Hepatocyte (in vitro differentiated cells): ENCODE measurements around the gene CASKIN1. TPM values are rescaled to one million over a fixed set of nuclear protein-coding genes. Genes with fewer than 3 reads are reported as not detected.

Source experiments
- DNase-seq: peaks from one replicate; pipeline ENCODE4 v3.0.0-alpha.2; 2016; ENCODE audit warnings: low spot score
- H2AFZ ChIP-seq: fragments of 200-600 bp; sonication (generic); 2 replicates; pipeline ENCODE4 v1.6.0; 2016; ENCODE audit warnings: antibody characterized with exemption, mild to moderate bottlenecking
- H3K27ac ChIP-seq: fragments of 200-600 bp; sonication (generic); 2 replicates; pipeline ENCODE4 v1.5.1; 2016; ENCODE audit warnings: mild to moderate bottlenecking
- H3K27me3 ChIP-seq: fragments of 200-600 bp; sonication (generic); 2 replicates; pipeline ENCODE4 v1.6.1; 2016
- H3K36me3 ChIP-seq: fragments of 200-600 bp; sonication (generic); replicated peaks from 2 replicates; pipeline ENCODE4 v1.5.1; 2016; ENCODE audit warnings: low read depth; ENCODE audit not compliant: insufficient read depth
- H3K4me1 ChIP-seq: fragments of 200-600 bp; sonication (generic); 2 replicates; pipeline ENCODE4 v1.5.1; 2016; ENCODE audit warnings: mild to moderate bottlenecking, moderate library complexity; ENCODE audit not compliant: insufficient read depth
- H3K4me2 ChIP-seq: fragments of 200-600 bp; sonication (generic); 2 replicates; pipeline ENCODE4 v1.6.0; 2016
- H3K4me3 ChIP-seq: fragments of 200-600 bp; sonication (generic); 2 replicates; pipeline ENCODE4 v1.5.1; 2016; ENCODE audit warnings: mild to moderate bottlenecking
- H3K79me2 ChIP-seq: fragments of 200-600 bp; sonication (generic); 2 replicates; pipeline ENCODE4 v1.6.0; 2017; ENCODE audit warnings: mild to moderate bottlenecking
- H3K9me2 ChIP-seq: fragments of 200-600 bp; sonication (generic); replicated peaks from 2 replicates; pipeline ENCODE4 v1.6.0; 2017; ENCODE audit warnings: mild to moderate bottlenecking; ENCODE audit not compliant: insufficient read depth
- H3K9me3 ChIP-seq: fragments of 200-600 bp; sonication (generic); 2 replicates; pipeline ENCODE4 v1.5.1; 2016; ENCODE audit warnings: low read depth, mild to moderate bottlenecking
- H4K20me1 ChIP-seq: fragments of 200-600 bp; sonication (generic); 2 replicates; pipeline ENCODE4 v1.6.0; 2016; ENCODE audit warnings: mild to moderate bottlenecking; ENCODE audit not compliant: insufficient read depth, poor library complexity, severe bottlenecking
- EZH2 ChIP-seq: fragments of 200-600 bp; sonication (generic); IDR thresholded peaks from 2 replicates; pipeline ENCODE4 v1.6.1; 2016; ENCODE audit warnings: antibody characterized with exemption, mild to moderate bottlenecking, borderline replicate concordance
- EZH2phosphoT487 ChIP-seq: fragments of 200-600 bp; sonication (generic); IDR thresholded peaks from one replicate; pipeline ENCODE4 v1.6.1; 2018; ENCODE audit warnings: antibody characterized with exemption, mild to moderate bottlenecking, low read depth, moderate library complexity; ENCODE audit not compliant: unreplicated experiment, severe bottlenecking
- WGBS: methylation state at CpG from one replicate; pipeline ENCODE4 v1.1.6; 2016; ENCODE audit warnings: low lambda C conversion rate; ENCODE audit errors: missing lambda C conversion rate; 5-methylcytosine and 5-hydroxymethylcytosine counted together
- polyA plus RNA-seq: library from polyadenylated mRNA; unstranded; fragments of >200 nt; fragmentation: Nextera tagmentation; extraction: Ambion mirVana; gene quantifications from 2 replicates; pipeline ENCODE4 v1.2.1, GENCODE V29; 2016
- total RNA-seq: library from RNA; depleted of rRNA; stranded (reverse); fragments of >200 nt; gene quantifications from 2 replicates; pipeline ENCODE4 v1.2.3, GENCODE V29; 2014
- TF ChIP-seq, protein P1 (sequence below): fragments of 200-600 bp; sonication (generic); IDR thresholded peaks from 2 replicates; pipeline ENCODE4 v1.5.1; 2016; ENCODE audit warnings: antibody characterized with exemption, mild to moderate bottlenecking; ENCODE audit not compliant: poor library complexity

Gene CASKIN1
- total and polyA plus RNA-seq, 2 experiments from 2014 or later = 0.47 to 1.7 TPM

DNA sequence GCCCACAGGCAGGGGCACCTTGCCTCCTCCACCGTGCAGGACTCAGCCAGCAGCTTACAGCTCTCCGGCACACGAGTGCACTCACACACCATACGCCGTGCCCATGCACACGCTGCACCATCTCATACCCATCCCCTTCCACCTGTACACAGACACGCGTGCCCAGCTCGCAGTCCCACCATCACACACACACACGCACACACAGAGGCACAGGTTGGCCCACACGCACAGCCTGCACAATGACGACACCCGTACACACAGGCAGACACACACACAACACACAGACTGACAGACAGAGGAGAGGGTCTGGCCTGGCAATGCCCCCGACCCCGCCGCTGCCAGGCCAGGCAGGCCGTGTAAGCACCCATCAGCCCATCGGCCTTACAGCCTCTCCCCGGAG, 12.1 kb downstream of the CASKIN1 start:
- TF ChIP-seq EZH2phosphoT487 (no peak), EZH2 (no peak)
- TF ChIP-seq, protein P1, sequence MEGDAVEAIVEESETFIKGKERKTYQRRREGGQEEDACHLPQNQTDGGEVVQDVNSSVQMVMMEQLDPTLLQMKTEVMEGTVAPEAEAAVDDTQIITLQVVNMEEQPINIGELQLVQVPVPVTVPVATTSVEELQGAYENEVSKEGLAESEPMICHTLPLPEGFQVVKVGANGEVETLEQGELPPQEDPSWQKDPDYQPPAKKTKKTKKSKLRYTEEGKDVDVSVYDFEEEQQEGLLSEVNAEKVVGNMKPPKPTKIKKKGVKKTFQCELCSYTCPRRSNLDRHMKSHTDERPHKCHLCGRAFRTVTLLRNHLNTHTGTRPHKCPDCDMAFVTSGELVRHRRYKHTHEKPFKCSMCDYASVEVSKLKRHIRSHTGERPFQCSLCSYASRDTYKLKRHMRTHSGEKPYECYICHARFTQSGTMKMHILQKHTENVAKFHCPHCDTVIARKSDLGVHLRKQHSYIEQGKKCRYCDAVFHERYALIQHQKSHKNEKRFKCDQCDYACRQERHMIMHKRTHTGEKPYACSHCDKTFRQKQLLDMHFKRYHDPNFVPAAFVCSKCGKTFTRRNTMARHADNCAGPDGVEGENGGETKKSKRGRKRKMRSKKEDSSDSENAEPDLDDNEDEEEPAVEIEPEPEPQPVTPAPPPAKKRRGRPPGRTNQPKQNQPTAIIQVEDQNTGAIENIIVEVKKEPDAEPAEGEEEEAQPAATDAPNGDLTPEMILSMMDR = no peak
- Histone ChIP-seq H3K9me2 (no peaks in the 10 kb centered on the region), H3K4me2 (no peak overlapping the region), H3K36me3 (no peaks in the 10 kb centered on the region), H3K27ac (no peak overlapping the region), H4K20me1 (no peaks in the 10 kb centered on the region), H3K4me3 (no peak overlapping the region), H3K27me3 (no peaks in the 10 kb centered on the region), H2AFZ (no peak overlapping the region), H3K9me3 (no peaks in the 10 kb centered on the region), H3K4me1 (no peaks in the 10 kb centered on the region), H3K79me2 (no peaks in the 10 kb centered on the region)
- no peak for DNase-seq
- 95% methylated on average over 19 of the region's 19 CpGs for WGBS

GRCh38 chr16:2183671-2184070, 12.7 kb downstream of the CASKIN1 start:
- no peaks in the 10 kb centered on the region for H3K9me3 ChIP-seq
- no peak for DNase-seq
- H3K36me3 ChIP-seq = no peaks in the 10 kb centered on the region
- H3K79me2 ChIP-seq = no peaks in the 10 kb centered on the region
- TF ChIP-seq, protein P1 = no peak
- no peak for TF ChIP-seq EZH2
- no peak overlapping the region for H3K27ac ChIP-seq
- no peaks in the 10 kb centered on the region for H3K4me1 ChIP-seq
- no peaks in the 10 kb centered on the region for H4K20me1 ChIP-seq
- no peaks in the 10 kb centered on the region for H3K27me3 ChIP-seq
- no peaks in the 10 kb centered on the region for H3K9me2 ChIP-seq
- no peak overlapping the region for H2AFZ ChIP-seq
- H3K4me3 ChIP-seq = no peak overlapping the region
- 98% methylated on average over 29 of the region's 30 CpGs for WGBS
- no peak overlapping the region for H3K4me2 ChIP-seq

DNA sequence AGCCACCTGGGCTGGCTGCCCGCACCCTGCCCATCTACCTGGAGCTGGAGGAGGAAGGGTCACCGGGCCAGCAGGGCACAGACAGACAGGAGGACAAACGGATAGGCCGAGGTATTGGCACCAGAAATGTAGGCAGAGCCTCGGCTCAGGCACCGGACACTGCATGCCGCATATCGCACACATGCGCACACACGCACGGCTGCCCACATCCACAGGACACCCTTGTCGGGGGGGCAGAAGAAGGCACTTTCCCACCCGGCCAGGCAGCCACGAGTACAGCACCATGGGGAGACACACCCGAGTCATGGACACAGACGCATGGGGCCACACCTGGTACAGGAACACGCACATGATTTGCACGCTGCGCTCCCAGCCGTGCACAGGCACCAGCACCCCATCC, 14.5 kb downstream of the CASKIN1 start:
- Histone ChIP-seq H3K9me3 (no peaks in the 10 kb centered on the region), H2AFZ (no peak overlapping the region), H4K20me1 (no peaks in the 10 kb centered on the region), H3K4me3 (no peak overlapping the region), H3K9me2 (no peaks in the 10 kb centered on the region), H3K36me3 (no peaks in the 10 kb centered on the region), H3K4me2 (no peak overlapping the region), H3K27me3 (no peaks in the 10 kb centered on the region), H3K4me1 (no peaks in the 10 kb centered on the region), H3K27ac (no peak overlapping the region), H3K79me2 (no peaks in the 10 kb centered on the region)
- TF ChIP-seq EZH2 (no peak), EZH2phosphoT487 (no peak)
- TF ChIP-seq, protein P1 = no peak
- 95% methylated on average over 20 of the region's 20 CpGs for WGBS
- no peak for DNase-seq
